H1 (cell line): Measurements from ENCODE around the gene CORIN. TPM values are rescaled to one million over a fixed set of nuclear protein-coding genes. Genes with fewer than 3 reads are reported as not detected.

ENCODE experiments used
- CTCF ChIA-PET: fragments of 300-600 bp; sonication (Branson Sonifier 250); formaldehyde crosslinking; loops from one replicate; lab custom pipeline; 2021; ENCODE audit not compliant: partially characterized antibody; lab: Charles Lee
- POLR2A ChIA-PET: fragments of 300-600 bp; sonication (Branson Sonifier 250); formaldehyde crosslinking; loops from one replicate; lab custom pipeline; 2021; ENCODE audit warnings: inconsistent platforms; ENCODE audit not compliant: partially characterized antibody; lab: Charles Lee
- DNase-seq, 2 experiments: peaks; one replicate each; pipeline versions ENCODE4 v3.0.0 to v3.0.0-alpha.2; 2010 to 2022; ENCODE audit warnings: low spot score in 2 of 2, low read depth in 1 of 2, mixed read lengths in 1 of 2
- FAIRE-seq: peaks from 2 replicates; lab custom pipeline; 2011; peaks lifted over from hg19 to GRCh38; lab: Jason Lieb, UNC
- H2AFZ ChIP-seq: 2 replicates; pipeline ENCODE4 v1.8.1; 2012; ENCODE audit warnings: low read length, inconsistent platforms
- H2AK5ac ChIP-seq: 2 replicates; pipeline ENCODE4 v1.6.1; 2013; ENCODE audit warnings: low read depth, low read length
- H2BK120ac ChIP-seq: replicated peaks from 2 replicates; pipeline ENCODE3; 2013; ENCODE audit warnings: low read depth, low read length, inconsistent platforms
- H2BK12ac ChIP-seq: 2 replicates; pipeline ENCODE4 v1.6.1; 2013; ENCODE audit warnings: low read depth, low read length
- H2BK15ac ChIP-seq: 2 replicates; pipeline ENCODE4 v1.6.1; 2013; ENCODE audit warnings: low read length
- H2BK20ac ChIP-seq: 2 replicates; pipeline ENCODE4 v1.6.1; 2013; ENCODE audit warnings: low read length
- H2BK5ac ChIP-seq: 2 replicates; pipeline ENCODE4 v1.6.1; 2013; ENCODE audit warnings: low read depth, low read length
- H3K14ac ChIP-seq: 2 replicates; pipeline ENCODE4 v1.6.1; 2013; ENCODE audit warnings: inconsistent platforms; ENCODE audit not compliant: insufficient read length
- H3K18ac ChIP-seq: 2 replicates; pipeline ENCODE4 v1.6.1; 2013; ENCODE audit warnings: low read length; ENCODE audit errors: extremely low read depth
- H3K23ac ChIP-seq: 2 replicates; pipeline ENCODE4 v1.6.1; 2013; ENCODE audit warnings: inconsistent platforms; ENCODE audit not compliant: insufficient read length
- H3K23me2 ChIP-seq: 2 replicates; pipeline ENCODE4 v1.6.1; 2013; ENCODE audit warnings: low read depth, low read length
- H3K27ac ChIP-seq: 2 replicates; pipeline ENCODE4 v1.6.1; 2011; ENCODE audit warnings: low read depth, low read length, inconsistent platforms
- H3K27me3 ChIP-seq, 4 experiments: replicated peaks in 1 of 4; 1 replicate in 1 of 4; 2 replicates in 3 of 4; pipeline versions ENCODE4 v1.6.1 to v1.8.1; 2011 to 2013; ENCODE audit warnings: low read length in 3 of 4, mild to moderate bottlenecking in 3 of 4, inconsistent platforms in 2 of 4, mixed read lengths in 2 of 4, moderate library complexity in 1 of 4; ENCODE audit not compliant: control insufficient read depth in 3 of 4, insufficient read depth in 3 of 4; ENCODE audit errors: extremely low read depth in 1 of 4
- H3K36me3 ChIP-seq, 4 experiments: 2 replicates each; pipeline versions ENCODE4 v1.6.1 to v1.8.1; 2011 to 2013; ENCODE audit warnings: mild to moderate bottlenecking in 4 of 4, low read length in 3 of 4, moderate library complexity in 2 of 4, control low read depth in 1 of 4, inconsistent platforms in 1 of 4; ENCODE audit not compliant: insufficient read depth in 4 of 4, control insufficient read depth in 2 of 4
- H3K4ac ChIP-seq: replicated peaks from 2 replicates; pipeline ENCODE3; 2013; ENCODE audit warnings: low read length, low read depth, mixed read lengths, inconsistent platforms; ENCODE audit not compliant: insufficient read length
- H3K4me1 ChIP-seq, 4 experiments: replicated peaks in 1 of 4; 1 replicate in 1 of 4; 2 replicates in 3 of 4; pipeline versions ENCODE4 v1.6.1 to v1.8.1; 2011 to 2013; ENCODE audit warnings: low read length in 3 of 4, inconsistent platforms in 2 of 4, mixed read lengths in 1 of 4; ENCODE audit not compliant: insufficient read depth in 4 of 4, control insufficient read depth in 3 of 4
- H3K4me2 ChIP-seq, 2 experiments: 2 replicates each; pipeline versions ENCODE4 v1.6.1 to v1.8.1; 2011 to 2013; ENCODE audit warnings: low read depth in 2 of 2, low read length in 2 of 2, control low read depth in 1 of 2, inconsistent platforms in 1 of 2, mild to moderate bottlenecking in 1 of 2; ENCODE audit not compliant: insufficient read depth in 1 of 2
- H3K4me3 ChIP-seq, 4 experiments: fragments of 200-600, 300-600 bp in 1 of 4; sonication (generic), shearing (Covaris generic), sonication (Bioruptor Twin) in 1 of 4; 2 replicates each; pipeline versions ENCODE4 v1.5.1 to v1.8.1; 2011 to 2016; ENCODE audit warnings: low read length in 4 of 4, low read depth in 3 of 4, control low read depth in 2 of 4, inconsistent platforms in 2 of 4, mild to moderate bottlenecking in 2 of 4, mixed read lengths in 1 of 4, moderate library complexity in 1 of 4; ENCODE audit not compliant: insufficient read depth in 2 of 4; ENCODE audit errors: extremely low read depth in 1 of 4
- H3K56ac ChIP-seq: replicated peaks from 2 replicates; pipeline ENCODE3; 2013; ENCODE audit warnings: low read depth, mild to moderate bottlenecking, mixed read lengths, low read length, inconsistent platforms; ENCODE audit not compliant: insufficient read length
- H3K79me1 ChIP-seq: 2 replicates; pipeline ENCODE4 v1.6.1; 2013; ENCODE audit warnings: low read depth, low read length, control low read depth
- H3K79me2 ChIP-seq, 2 experiments: 2 replicates each; pipeline versions ENCODE4 v1.6.1 to v1.8.1; 2012 to 2013; ENCODE audit warnings: low read length in 2 of 2, mild to moderate bottlenecking in 2 of 2, inconsistent platforms in 1 of 2; ENCODE audit not compliant: insufficient read depth in 2 of 2, control insufficient read depth in 1 of 2
- H3K9ac ChIP-seq, 4 experiments: replicated peaks in 1 of 4; 1 replicate in 1 of 4; 2 replicates in 3 of 4; pipeline versions ENCODE4 v1.6.1 to v1.8.1; 2011 to 2013; ENCODE audit warnings: low read depth in 3 of 4, low read length in 3 of 4, control low read depth in 2 of 4, mild to moderate bottlenecking in 2 of 4, moderate library complexity in 2 of 4, inconsistent platforms in 1 of 4; ENCODE audit errors: extremely low read depth in 1 of 4
- H3K9me3 ChIP-seq, 2 experiments: 2 replicates each; pipeline versions ENCODE4 v1.6.1 to v1.8.1; 2012 to 2013; ENCODE audit warnings: mild to moderate bottlenecking in 2 of 2, moderate library complexity in 2 of 2, control low read depth in 1 of 2, inconsistent platforms in 1 of 2, low read depth in 1 of 2, low read length in 1 of 2, mixed read lengths in 1 of 2; ENCODE audit not compliant: insufficient read depth in 2 of 2
- H4K20me1 ChIP-seq, 2 experiments: replicated peaks in 1 of 2; 2 replicates each; pipeline versions ENCODE3 to v1.8.1; 2011 to 2013; ENCODE audit warnings: inconsistent platforms in 2 of 2, low read length in 2 of 2, mild to moderate bottlenecking in 1 of 2; ENCODE audit not compliant: insufficient read depth in 2 of 2, control insufficient read depth in 1 of 2
- H4K5ac ChIP-seq: 2 replicates; pipeline ENCODE4 v1.6.1; 2013; ENCODE audit warnings: low read length, low read depth, mixed read lengths, inconsistent platforms; ENCODE audit not compliant: insufficient read length
- H4K8ac ChIP-seq: 2 replicates; pipeline ENCODE4 v1.8.0; 2013; ENCODE audit warnings: mild to moderate bottlenecking, moderate library complexity, low read length, inconsistent platforms; ENCODE audit not compliant: insufficient read depth; ENCODE audit errors: extremely low read depth
- H4K91ac ChIP-seq: replicated peaks from 2 replicates; pipeline ENCODE3; 2013; ENCODE audit warnings: low read length, mixed read lengths, inconsistent platforms; ENCODE audit not compliant: insufficient read length
- ATF2 ChIP-seq: IDR thresholded peaks from 2 replicates; pipeline ENCODE4 v1.6.1; 2012; ENCODE audit warnings: low read length, inconsistent platforms
- ATF3 ChIP-seq: IDR thresholded peaks from 2 replicates; pipeline ENCODE4 v1.6.1; 2011; ENCODE audit warnings: low read depth, mild to moderate bottlenecking, low read length; ENCODE audit not compliant: insufficient read depth
- HDAC6 ChIP-seq: IDR thresholded peaks from one replicate; pipeline ENCODE4 v1.7.1; 2012; ENCODE audit warnings: low read depth, mild to moderate bottlenecking, inconsistent platforms, low read length, moderate library complexity
- SIN3A ChIP-seq, 2 experiments: IDR thresholded peaks in 1 of 2; conservative IDR thresholded peaks in 1 of 2; 2 replicates each; pipeline ENCODE4 v1.6.1; 2011 to 2012; ENCODE audit warnings: low read length in 2 of 2, improper control_type of control experiment in 1 of 2, low read depth in 1 of 2, mild to moderate bottlenecking in 1 of 2
- TCF12 ChIP-seq: IDR thresholded peaks from 2 replicates; pipeline ENCODE4 v1.6.1; 2011; ENCODE audit warnings: low read depth, mild to moderate bottlenecking, low read length
- TEAD4 ChIP-seq: IDR thresholded peaks from 2 replicates; pipeline ENCODE4 v1.6.1; 2012; ENCODE audit warnings: low read depth, low read length, inconsistent platforms, mixed read lengths
- WGBS, 2 experiments: shearing (Covaris generic) in 1 of 2; methylation state at CpG; one replicate each; pipeline versions ENCODE4 v1.1.6 to v1.1.7; 2013 to 2015; ENCODE audit warnings: low lambda C conversion rate in 2 of 2, mixed read lengths in 2 of 2, inconsistent platforms in 1 of 2, low coverage in 1 of 2, missing lambda C conversion rate in 1 of 2; ENCODE audit not compliant: insufficient replicate concordance in 2 of 2, insufficient coverage in 1 of 2, insufficient read length in 1 of 2; ENCODE audit errors: extremely low coverage in 1 of 2, missing lambda C conversion rate in 1 of 2; 5-methylcytosine and 5-hydroxymethylcytosine counted together
- polyA plus RNA-seq, 7 experiments: library from polyadenylated mRNA; depleted of rRNA in 3 of 7; stranded (reverse) in 5 of 7; unstranded in 2 of 7; fragments of >200 nt in 5 of 7; fragments of 200-250 nt in 2 of 7; gene quantifications; 1 replicate in 5 of 7; 2 replicates in 1 of 7; 4 replicates in 1 of 7; pipeline versions ENCODE4 v1.2.1 to v1.2.3, GENCODE V29; 2011 to 2013; ENCODE audit warnings: missing spikeins in 2 of 7, mixed read lengths in 2 of 7
- total RNA-seq: library from RNA; stranded (reverse); fragmentation: NEBNext Ultra II Directional; extraction: Animal tissue kit (Norgen Biotek cat#: 25700); gene quantifications from 2 replicates; pipeline ENCODE4 v1.2.1, GENCODE V29; 2021

The CORIN gene
- total and polyA plus RNA-seq, 2 of the 8 experiments (the other 6 are each of a cell fraction or from before 2014, with no cell fraction given) = 0.09 to 0.32 TPM

GRCh38 chr4:47855350-47855749 lies 17.5 kb upstream of the CORIN start:
- Histone ChIP-seq H3K4me3 (no peak overlapping the region), H3K23ac (no peak overlapping the region), H3K23me2 (no peaks in the 10 kb centered on the region), H4K8ac (no peak overlapping the region), H3K79me2 (no peaks in the 10 kb centered on the region; a peak in 1 of 4 replicates), H3K36me3 (peaks cover 0 to 32% (median 5%) of the 10 kb centered on the region in 4 experiments; a peak in 7 of 8 replicates), H3K56ac (no peak overlapping the region), H4K5ac (no peak overlapping the region), H3K79me1 (no peaks in the 10 kb centered on the region), H3K4ac (no peak overlapping the region), H3K4me1 (no peaks in the 10 kb centered on the region), H3K4me2 (no peak overlapping the region), H2AK5ac (no peak overlapping the region), H2BK120ac (no peak overlapping the region), H2BK5ac (no peak overlapping the region), H3K9me3 (no peaks in the 10 kb centered on the region), H4K20me1 (no peaks in the 10 kb centered on the region), H3K18ac (no peak overlapping the region), H3K27me3 (no peaks in the 10 kb centered on the region), H2BK12ac (no peak overlapping the region), H4K91ac (no peak overlapping the region), H2AFZ (no peak overlapping the region), H3K14ac (no peak overlapping the region), H2BK20ac (no peak overlapping the region), H2BK15ac (no peak overlapping the region), H3K9ac (no peak overlapping the region), H3K27ac (no peak overlapping the region)
- no peak for DNase-seq
- POLR2A ChIA-PET = no interaction called here
- CTCF ChIA-PET = interaction anchor here (1.7 to 2.2 kb wide), 2 partner anchors 15 to 150 kb away, joined by 4 to 6 read pairs; no protein-coding TSS in a partner anchor
- WGBS, 2 experiments = 93% methylated on average over 2 of the region's 2 CpGs; no CpG with 5 or more reads in 1 of the 2 experiments
- no peak for TF ChIP-seq HDAC6
- no peak for TF ChIP-seq ATF2
- no peak for TF ChIP-seq TEAD4
- TF ChIP-seq ATF3 = no peak
- TF ChIP-seq TCF12 = no peak
- TF ChIP-seq SIN3A (conservative IDR thresholded peaks at IDR 0.05 in 1 of 2, IDR thresholded peaks at IDR 0.05 in 1 of 2; ENCODE audit: low read depth in 1 of 2, low read length in 2 of 2) = no peak
- FAIRE-seq = no peak
